Adrenal gland (tissue), 12 donors: ENCODE data around the gene ADA. TPM values are rescaled to one million over a fixed set of nuclear protein-coding genes. Genes with fewer than 3 reads are reported as not detected.

Source experiments
- DNase-seq, 7 donors: peaks; one replicate each; pipeline ENCODE4 v3.0.0-alpha.2; 2019 to 2020
- H3K27ac ChIP-seq, 5 donors: fragments of 200-600 bp; sonication (generic) in 4 of 5; 1 replicate in 3 of 5; 2 replicates in 2 of 5; pipeline versions ENCODE4 v1.5.1 to v1.8.0; 2016 to 2020; ENCODE audit warnings: mild to moderate bottlenecking in 1 of 5
- H3K27me3 ChIP-seq: fragments of 200-600 bp; 2 replicates; pipeline ENCODE4 v1.8.0; 2021
- H3K36me3 ChIP-seq, 2 donors: fragments of 200-600 bp; replicated peaks in 1 of 2; 1 replicate in 1 of 2; 2 replicates in 1 of 2; pipeline versions ENCODE4 v1.5.1 to v1.8.0; 2018 to 2022
- H3K4me1 ChIP-seq, 2 donors: fragments of 200-600 bp; replicated peaks in 1 of 2; 1 replicate in 1 of 2; 2 replicates in 1 of 2; pipeline versions ENCODE4 v1.5.1 to v1.8.0; 2018 to 2021
- H3K4me3 ChIP-seq, 4 donors: fragments of 200-600 bp; sonication (generic) in 3 of 4; one replicate each; pipeline ENCODE4 v1.5.1; 2016 to 2018
- H3K9me3 ChIP-seq, 3 donors: fragments of 200-600 bp; sonication (generic) in 1 of 3; replicated peaks in 1 of 3; 1 replicate in 2 of 3; 2 replicates in 1 of 3; pipeline versions ENCODE4 v1.5.1 to v1.8.0; 2016 to 2021
- CTCF ChIP-seq, 6 experiments: fragments of 450-650 bp in 4 of 6; fragments of 200-600 bp in 2 of 6; sonication (generic) in 1 of 6; IDR thresholded peaks; 1 replicate in 5 of 6; 2 replicates in 1 of 6; pipeline versions ENCODE4 v1.5.1 to v1.8.0; 2016 to 2021; ENCODE audit warnings: antibody characterized with exemption in 6 of 6, mild to moderate bottlenecking in 2 of 6, moderate library complexity in 1 of 6
- POLR2A ChIP-seq, 2 donors: fragments of 450-650 bp; IDR thresholded peaks; one replicate each; pipeline ENCODE4 v1.6.1; 2017; ENCODE audit warnings: antibody characterized with exemption in 2 of 2, mild to moderate bottlenecking in 2 of 2, moderate library complexity in 1 of 2
- WGBS, 4 donors: extraction: QIAGEN DNeasy Blood & Tissue Kit in 2 of 4; methylation state at CpG; one replicate each; pipeline versions ENCODE4 v1.1.5 to v1.1.7; 2013 to 2017; 5-methylcytosine and 5-hydroxymethylcytosine counted together
- intact Hi-C, 2 donors: fragments of 100-400 bp; cut with DNase I; formaldehyde crosslinking; loops; one replicate each; pipeline versions ENCODE4 v1.14.1 to v1.15.0; 2022 to 2023
- polyA plus RNA-seq, 3 donors: library from polyadenylated mRNA; stranded (reverse); fragments of 200-250 nt in 2 of 3; fragments of 350-450 nt in 1 of 3; fragmentation: Illumina TruSeq in 1 of 3; extraction: RNeasy Lipid Tissue Mini Kit (QIAGEN cat#74804) in 1 of 3; gene quantifications; one replicate each; pipeline ENCODE4 v1.2.3, GENCODE V29; 2013 to 2014
- total RNA-seq, 9 donors: library from RNA; depleted of rRNA in 4 of 9; stranded (reverse); fragments of >200 nt in 4 of 9; fragments of 120-200 nt in 1 of 9; fragmentation: NEBNext Ultra II Directional in 1 of 9; extraction: Animal tissue kit (Norgen Biotek cat#: 25700) in 1 of 9; gene quantifications; one replicate each; pipeline versions ENCODE4 v1.1.0 to v1.2.4, GENCODE V29; 2013 to 2023
- donor health status: healthy with polysubstance abuse.
- donor health status: Bipolar disorder and iron deficiency.
- donor health status: DM: yes; HTN: yes; CAD: no.
- donor health status: DM: no; HTN: no; CAD: no.
- donor health status: DM: no; HTN: no; CAD: no.
- donor health status: DM: yes; HTN: yes; CAD: no.

The ADA gene
- total and polyA plus RNA-seq, 12 donors: 3.4 to 16.4 (median 10.0) TPM

DNA sequence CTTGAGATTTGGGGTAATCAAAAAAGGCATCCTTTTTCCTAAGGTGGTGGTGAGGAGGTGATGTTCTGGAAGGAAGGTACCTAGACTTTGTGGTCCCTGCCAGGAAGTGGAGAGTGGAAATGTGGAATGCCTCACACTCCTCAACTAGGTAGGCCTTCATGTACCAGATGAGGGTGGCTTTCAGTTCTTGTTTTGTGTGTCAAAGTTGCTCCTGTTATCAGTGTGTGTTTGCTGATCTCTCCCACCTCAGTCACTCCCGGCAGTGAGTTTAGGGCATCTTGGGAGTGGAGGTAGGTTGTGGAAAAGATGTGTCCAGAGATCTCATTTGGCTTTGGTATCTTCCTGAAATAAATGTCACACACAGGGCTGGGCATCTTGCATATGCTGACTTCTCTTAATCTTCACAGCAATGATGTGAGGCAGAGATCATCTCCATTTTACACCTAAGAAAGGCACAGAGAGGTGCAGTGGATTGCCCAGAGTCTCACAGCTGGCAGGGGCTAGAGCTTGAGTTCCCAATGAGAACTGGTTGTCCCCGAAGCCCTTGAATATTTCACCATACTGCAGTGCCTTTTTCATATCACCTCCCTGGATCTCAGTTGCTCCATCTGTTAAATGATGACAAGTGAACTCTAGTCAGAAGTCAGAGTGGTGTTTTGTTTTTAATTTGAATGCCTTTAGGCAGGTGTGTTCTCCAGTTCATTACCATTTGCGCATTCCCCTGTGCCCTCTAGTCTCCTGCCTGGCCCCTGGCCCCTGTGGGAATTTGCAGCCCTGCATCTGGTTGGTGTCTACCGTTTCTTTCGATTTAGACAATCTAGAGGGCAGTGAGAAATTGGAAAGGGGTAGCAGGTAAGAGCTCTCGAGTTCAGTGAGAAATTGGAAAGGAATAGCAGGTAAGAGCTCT is 66.2 kb downstream of the ADA start:
- Histone ChIP-seq H3K27me3 (no peaks in the 10 kb centered on the region), H3K27ac (no peak overlapping the region), H3K36me3 (peaks cover 0 to 3% of the 10 kb centered on the region in 2 donors), H3K9me3 (no peaks in the 10 kb centered on the region), H3K4me1 (peaks cover 32 to 52% of the 10 kb centered on the region in 2 donors), H3K4me3 (peak overlapping the region in 1 of 4 donors; percentile 50)
- intact Hi-C loops: no loop called here
- whole genome bisulfite sequencing, 4 donors: 81 to 90% (median 85%) methylated on average over 6 of the region's 6 CpGs
- no peak for DNase-seq
- TF ChIP-seq POLR2A (IDR thresholded peaks at IDR 0.05): no peak
- TF ChIP-seq CTCF (IDR thresholded peaks at IDR 0.05): no peak

DNA sequence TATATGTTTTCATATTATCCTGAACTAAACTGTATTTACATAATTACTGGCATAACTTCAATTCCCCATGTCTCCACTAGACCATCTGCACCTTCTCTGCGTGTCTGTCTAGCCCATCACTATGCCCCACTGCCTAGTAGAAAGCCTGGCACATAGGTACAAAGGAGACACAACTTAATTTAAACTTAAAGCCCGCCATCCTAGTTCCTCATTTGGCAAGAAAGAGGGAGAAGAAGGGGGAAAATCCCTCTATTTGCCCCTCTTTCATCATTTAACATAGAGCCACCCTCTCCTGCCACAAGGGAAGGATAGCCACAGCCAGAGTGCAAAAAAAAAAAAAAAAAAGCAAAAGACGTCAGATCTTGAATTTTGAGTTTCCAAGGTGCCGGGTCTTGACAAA is 67.3 kb downstream of the ADA start:
- DNase-seq: no peak
- H3K4me1 ChIP-seq: peaks cover 32 to 62% of the 10 kb centered on the region in 2 donors
- H3K27me3 ChIP-seq: no peaks in the 10 kb centered on the region
- intact Hi-C loops: no loop called here
- H3K9me3 ChIP-seq: no peaks in the 10 kb centered on the region
- no peaks in the 10 kb centered on the region for H3K36me3 ChIP-seq
- no peak overlapping the region for H3K27ac ChIP-seq
- H3K4me3 ChIP-seq: peak overlapping the region in 1 of 4 donors; percentile 50
- WGBS, 4 donors: 80 to 93% (median 85%) methylated on average over 4 of the region's 4 CpGs
- TF ChIP-seq CTCF (IDR thresholded peaks at IDR 0.05) (no peak), POLR2A (IDR thresholded peaks at IDR 0.05) (no peak)

- intact Hi-C loops: no loop called here
- peaks cover 32 to 64% of the 10 kb centered on the region in 2 donors for H3K4me1 ChIP-seq
Measured at GRCh38 chr20:44583157-44583556, 68.3 kb downstream of the ADA start.

More at GRCh38 chr20:44583157-44583556, 68.3 kb downstream of the ADA start:
- no peaks in the 10 kb centered on the region for H3K36me3 ChIP-seq
- peak overlapping the region in 1 of 4 donors; percentile 50 for H3K4me3 ChIP-seq
- H3K27me3 ChIP-seq: no peaks in the 10 kb centered on the region
- H3K27ac ChIP-seq: peak overlapping the region in 3 of 5 donors; percentile 70 to 83 (median 81)
- DNase-seq: no peak
- TF ChIP-seq CTCF (IDR thresholded peaks at IDR 0.05) (no peak), POLR2A (IDR thresholded peaks at IDR 0.05) (no peak)
- WGBS, 4 donors: 34 to 52% (median 42%) methylated on average over 1 of the region's 1 CpG
- H3K9me3 ChIP-seq: no peaks in the 10 kb centered on the region
